GM21737 (cell line): ENCODE measurements around the gene TGFBR3.

Experiments used
- ATAC-seq: cut with Tn5 transposase; IDR thresholded peaks from one replicate; pipeline ENCODE4 v1.9.1; 2021; ENCODE audit warnings: mild to moderate bottlenecking, moderate library complexity; ENCODE audit not compliant: unreplicated experiment

The TGFBR3 gene

GRCh38 chr1:91764471-91765115, 121.4 kb downstream of the TGFBR3 start:
- no peak for ATAC-seq

GRCh38 chr1:91763252-91763651, 122.7 kb downstream of the TGFBR3 start:
- ATAC-seq = no peak

DNA sequence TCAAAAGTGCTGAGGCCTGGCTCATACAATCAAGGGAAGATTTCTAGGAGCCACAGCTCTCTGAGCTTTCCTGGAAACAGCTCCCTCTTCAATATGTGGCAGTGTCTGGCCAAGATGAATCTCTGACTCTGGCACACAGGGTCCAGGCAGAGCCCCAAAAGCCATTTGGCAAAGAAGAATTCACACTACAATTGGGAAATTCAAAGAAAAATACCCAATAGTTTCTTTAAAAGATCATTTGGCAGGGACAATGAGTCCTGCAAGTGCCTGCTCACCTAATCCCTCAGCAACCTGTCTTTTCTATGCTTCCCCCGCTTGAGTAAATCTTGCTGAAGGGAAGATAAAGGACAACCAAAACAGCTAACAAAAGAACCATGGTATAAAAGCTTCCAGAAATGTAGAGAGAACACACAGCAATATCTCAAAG, 124.6 kb downstream of the TGFBR3 start:
- ATAC-seq = no peak

DNA sequence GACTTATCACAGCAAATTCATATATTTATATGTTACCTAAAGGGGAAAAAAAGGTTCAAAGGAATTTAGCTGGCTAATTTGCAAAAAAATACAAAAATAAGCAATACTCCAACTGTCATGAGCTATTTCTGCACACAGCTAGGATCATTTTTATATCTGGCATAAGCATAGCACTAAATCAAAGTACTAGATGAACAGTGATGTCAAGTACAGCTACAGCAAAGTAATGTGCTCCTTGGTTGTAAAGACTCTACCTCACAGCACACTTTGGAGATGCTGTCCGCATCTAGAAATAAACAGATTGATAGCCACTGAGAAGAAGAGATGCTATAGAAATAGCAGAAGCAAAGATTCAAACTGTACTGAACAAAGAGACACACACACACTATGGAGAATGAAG, 125.4 kb downstream of the TGFBR3 start:
- ATAC-seq = no peak

DNA sequence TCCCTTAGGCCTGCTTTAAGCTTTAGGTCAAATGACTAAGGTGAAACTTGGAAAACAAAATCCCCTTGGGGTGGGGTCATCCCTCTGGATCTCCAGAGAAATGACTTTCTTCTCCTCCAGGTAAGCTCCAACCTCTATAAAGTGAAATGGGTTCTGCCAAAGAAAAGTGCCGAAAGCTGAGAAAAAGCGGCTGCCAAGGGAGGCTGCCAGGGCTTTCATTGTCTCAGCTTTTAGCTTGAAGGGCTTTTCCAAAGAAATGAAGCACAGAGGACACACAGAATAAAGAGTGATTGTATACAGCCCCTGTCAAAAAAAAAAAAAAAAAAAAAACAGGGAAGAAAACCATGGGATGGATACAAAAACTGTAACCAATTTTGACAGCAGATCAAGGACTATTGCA, 126.9 kb downstream of the TGFBR3 start:
- no peak for ATAC-seq

DNA sequence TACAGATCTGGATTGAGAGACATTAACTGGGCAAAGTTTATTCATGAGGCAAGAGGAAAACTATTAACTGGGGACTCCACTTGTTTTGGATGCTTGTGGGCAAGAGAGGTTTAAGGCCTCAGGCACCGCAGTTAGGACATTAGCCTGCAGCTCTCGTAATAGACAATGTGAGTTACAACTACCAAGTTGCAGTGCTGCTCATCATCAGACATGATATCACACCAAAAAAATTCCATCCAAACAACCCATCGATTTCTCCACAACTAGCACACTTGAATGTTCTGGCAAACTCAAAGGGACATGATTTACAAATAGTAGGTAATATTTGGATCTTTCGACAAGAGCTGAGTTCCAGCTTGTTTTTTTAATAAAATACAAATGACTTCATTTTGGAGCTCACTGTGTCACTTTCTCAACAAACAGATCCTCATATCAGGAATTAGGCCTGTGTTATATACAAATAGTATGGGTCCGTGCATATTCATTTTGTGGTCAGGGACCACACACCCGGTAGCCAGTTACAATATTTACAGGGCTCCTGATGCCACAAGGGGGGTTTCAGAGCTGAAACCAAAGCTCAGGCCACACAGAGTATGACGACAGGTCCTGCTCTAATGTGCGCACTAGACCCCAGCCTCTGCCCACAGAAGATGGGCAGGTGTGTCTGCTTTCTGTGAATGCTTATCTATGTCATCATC, 128.0 kb downstream of the TGFBR3 start:
- ATAC-seq = no peak

- ATAC-seq = no peak
Measured at GRCh38 chr1:91755702-91756287, 130.2 kb downstream of the TGFBR3 start.

DNA sequence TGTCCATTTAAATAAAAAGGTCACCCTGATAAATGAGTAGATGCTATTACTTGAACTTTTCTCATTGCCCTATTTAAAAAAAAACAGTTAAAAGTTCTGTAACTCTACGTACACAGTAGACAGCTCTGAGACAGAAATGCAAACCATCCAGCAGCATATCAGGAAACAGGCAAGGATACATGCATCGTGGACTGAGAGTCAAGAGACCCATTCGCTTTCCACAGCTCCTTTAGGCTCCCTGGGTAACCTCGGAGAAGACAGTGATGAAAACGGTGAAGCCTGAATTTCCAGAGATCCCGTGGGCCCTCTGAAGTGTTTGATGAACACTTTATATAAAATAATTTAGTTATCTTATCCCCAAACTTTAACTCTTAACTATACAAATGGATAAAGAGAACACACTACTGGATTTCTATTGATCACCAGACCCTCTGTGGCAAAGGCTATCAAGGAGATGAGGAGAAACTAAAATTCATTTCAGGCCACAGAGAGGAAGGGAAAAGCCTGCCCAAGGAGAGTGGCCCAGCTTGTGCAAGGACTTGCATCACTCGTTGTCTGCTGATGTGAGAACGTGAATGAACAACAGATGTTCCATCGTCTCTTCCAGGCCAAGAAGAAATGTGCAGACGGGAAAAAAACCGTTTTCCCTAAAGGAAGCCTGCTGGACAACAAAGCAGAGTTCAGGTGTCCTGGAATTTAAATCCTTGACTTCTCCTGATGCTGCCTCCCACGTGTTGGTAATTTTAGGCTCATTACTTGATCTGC, 131.0 kb downstream of the TGFBR3 start:
- ATAC-seq = no peak

DNA sequence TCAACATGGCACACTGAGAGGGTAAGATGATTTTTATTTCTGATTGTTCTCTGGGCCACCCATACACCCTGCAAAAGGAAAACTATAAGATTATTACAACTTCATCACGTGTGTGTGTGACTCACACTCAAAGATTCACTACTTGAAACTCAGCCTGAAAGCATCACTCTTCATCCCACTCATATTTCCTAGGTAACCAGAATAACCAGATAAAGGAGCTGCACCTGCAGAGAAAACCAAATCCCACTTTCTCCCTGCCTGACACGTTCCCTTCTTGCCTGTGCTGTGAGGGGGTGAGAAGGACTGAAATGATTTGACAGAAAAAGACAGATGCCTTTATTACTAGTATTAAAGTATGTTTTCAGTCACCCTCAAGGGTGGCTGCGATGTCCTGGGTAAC, 131.6 kb downstream of the TGFBR3 start:
- no peak for ATAC-seq

GRCh38 chr1:91753878-91754277, 132.1 kb downstream of the TGFBR3 start:
- ATAC-seq = no peak

DNA sequence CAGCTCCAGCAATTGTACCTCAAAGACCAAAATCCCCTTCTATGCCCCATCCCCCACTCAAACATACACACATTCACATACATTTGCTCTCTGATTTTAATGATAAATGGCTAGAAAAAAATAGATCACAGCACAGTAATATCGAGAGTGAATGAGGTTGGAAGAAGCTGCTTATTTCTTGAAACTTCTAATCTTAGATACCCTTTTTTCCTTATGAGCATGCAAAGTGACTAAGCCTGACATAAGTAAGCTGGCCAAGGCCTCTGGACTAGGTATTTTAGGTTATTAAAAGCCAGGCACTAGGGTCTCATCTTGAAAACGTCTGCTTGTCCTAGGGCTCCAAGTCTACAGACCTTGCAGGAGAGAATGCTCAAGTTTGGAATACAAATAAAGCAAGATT, 133.6 kb downstream of the TGFBR3 start:
- no peak for ATAC-seq

- no peak for ATAC-seq
Measured at GRCh38 chr1:91751275-91751674, 134.7 kb downstream of the TGFBR3 start.

DNA sequence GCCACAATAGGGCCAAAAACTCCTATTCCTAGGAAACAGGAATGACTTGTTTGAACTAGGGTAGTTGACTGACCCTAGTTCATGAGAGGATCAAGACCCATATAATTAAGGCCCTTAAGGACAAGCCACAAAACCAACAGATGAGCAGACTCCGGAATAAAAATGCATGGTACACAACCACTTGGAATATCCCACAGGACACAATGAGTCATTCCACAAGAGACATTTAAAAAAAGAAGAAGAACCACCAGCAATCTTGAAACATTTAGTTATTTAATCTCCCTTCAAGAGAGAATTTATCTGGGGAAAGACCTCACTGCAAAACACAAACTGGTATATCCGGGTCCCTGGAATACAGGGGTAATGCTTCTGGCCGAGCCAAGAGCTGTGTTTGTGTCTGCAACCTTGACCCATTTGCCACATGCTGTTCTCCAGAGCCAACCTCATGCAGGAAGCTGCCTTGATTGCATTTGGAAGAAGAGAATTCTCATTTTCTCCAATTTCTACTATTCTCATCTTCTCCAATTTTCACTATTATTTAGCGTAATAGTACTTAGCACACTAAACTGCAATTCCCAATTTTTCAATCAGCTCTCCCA, 135.5 kb downstream of the TGFBR3 start:
- ATAC-seq = no peak

DNA sequence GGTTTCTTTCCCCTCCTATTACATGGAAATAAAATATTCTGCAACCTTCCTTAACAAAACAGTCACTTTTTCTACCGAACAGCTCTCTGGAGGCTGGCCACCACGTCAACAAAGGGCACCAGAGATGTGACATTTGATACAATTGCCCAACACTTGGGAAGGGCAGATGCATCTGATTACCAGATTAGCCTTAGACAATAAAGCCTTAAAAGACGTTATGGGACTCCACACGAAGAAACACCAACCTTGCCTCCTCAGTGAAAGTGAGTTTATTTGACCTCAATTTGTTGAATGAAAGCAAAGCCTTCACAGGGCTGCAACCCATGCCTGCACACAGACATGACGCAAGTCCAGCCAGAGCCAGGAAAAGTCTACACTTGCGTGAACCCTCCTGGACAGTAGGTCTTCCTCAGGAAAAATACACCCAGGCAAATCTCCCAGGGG, 136.1 kb downstream of the TGFBR3 start:
- ATAC-seq = no peak

DNA sequence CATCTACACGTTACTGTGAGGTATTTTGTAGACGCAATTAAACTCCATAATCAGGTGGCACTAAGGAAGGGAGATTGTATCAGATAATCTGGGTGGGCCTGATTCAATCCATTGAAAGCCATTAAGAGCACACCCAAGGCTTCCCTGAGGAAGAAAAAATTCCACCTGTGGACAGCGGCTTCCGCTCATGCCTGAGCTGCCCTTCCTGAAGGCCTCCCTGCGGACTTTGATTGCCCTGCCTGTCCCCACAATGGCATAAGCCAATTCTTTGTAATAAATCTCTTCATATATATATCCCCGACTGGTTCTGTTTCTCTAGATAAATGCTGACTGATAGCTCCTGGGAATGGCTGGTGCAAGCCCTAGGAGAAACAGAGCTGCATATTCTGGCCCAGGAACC, 138.3 kb downstream of the TGFBR3 start:
- no peak for ATAC-seq

GRCh38 chr1:91746728-91747338, 139.1 kb downstream of the TGFBR3 start:
- no peak for ATAC-seq

DNA sequence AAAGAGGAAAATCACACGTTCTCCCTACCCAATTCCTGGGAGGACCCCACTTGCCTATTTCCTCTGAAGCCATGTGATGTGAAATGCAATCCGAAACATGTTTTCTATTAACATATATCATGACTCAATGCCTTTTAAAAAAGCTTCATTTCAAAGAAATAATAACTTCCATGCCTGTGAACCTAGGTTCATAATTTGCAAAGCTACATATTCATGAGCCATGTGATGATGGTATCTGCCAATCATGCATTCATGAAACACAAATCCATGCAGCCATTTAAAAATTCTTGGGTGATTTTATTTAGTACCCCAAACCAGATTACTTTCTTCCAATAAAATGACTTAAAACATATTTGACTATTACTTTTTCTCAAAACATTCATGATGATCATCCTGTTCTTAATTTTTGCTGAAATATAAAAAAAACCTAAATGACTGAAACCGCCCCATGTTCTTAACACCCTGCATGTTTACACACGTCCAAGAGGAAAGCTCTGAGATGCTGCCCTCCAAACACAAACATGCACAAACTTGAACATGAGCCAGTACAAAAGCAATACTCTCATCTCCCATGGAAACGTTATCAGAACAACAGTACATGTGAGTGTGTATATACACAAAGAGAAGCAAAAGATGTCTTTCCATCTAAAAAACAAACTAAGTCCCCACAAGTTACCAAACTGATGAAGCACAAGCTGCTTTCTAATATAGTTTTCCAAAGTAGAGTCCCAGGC, 140.1 kb downstream of the TGFBR3 start:
- ATAC-seq = no peak

DNA sequence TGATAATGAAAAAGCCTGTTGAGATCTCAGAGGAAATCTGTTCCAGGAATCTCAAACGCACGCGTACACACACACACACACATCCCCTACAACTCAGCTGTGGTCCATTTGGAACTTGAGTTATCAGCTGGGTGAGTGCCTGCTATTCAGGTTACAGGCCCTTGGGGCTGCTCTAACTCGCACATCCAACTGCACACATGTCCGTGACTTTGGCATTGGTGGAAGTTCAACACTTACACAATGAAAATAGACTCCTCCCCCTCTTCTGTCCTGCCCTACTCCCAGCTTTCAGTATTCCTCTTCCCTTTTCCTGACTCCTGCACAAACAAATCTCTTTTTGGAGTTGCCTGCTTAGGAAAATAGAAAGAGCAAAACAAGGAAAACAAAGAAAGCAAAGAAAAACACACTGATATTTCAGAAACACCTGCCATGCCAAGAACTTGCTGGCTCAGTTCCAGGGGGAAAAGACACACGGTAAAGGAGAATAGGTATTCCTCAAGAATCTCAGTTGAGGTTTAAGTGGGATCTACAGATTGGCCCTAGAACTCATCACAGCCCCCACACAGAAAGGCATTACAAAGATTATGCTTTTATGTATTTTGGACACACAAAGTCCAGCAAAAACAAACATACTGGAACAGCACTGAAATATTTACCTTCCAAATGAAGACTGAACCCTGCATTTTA, 140.9 kb downstream of the TGFBR3 start:
- ATAC-seq = no peak

GRCh38 chr1:91742848-91743292, 143.1 kb downstream of the TGFBR3 start:
- no peak for ATAC-seq
